T-helper 17 cell (primary cell): Measurements from ENCODE around the gene CSNK2B. TPM values are rescaled to one million over a fixed set of nuclear protein-coding genes. Genes with fewer than 3 reads are reported as not detected.

ENCODE experiments used
- total RNA-seq, 4 donors: library from RNA in 2 of 4; stranded (reverse) in 2 of 4; gene quantifications; one replicate each; pipeline ENCODE4 v1.2.3 and lab custom pipeline; 2022 to 2026

CSNK2B gene
- total RNA-seq, 2 donors from 2014 or later, result 104 to 107 TPM

Other genes with a start within 250 kb of the CSNK2B start
- 10 to 100 TPM; 16.5 to 17.6 TPM for gene MICB, start 167.9 kb upstream of the CSNK2B start, total RNA-seq
- gene MCCD1, start 137.1 kb upstream of the CSNK2B start, total RNA-seq, result not detected
- gene DDX39B, start 124.1 kb upstream of the CSNK2B start, total RNA-seq, result 100 to 1,000 TPM; 496 to 507 TPM
- 1 to 10 TPM; 1.4 to 2.0 TPM for gene ATP6V1G2, start 119.5 kb upstream of the CSNK2B start, total RNA-seq
- 1 to 10 TPM; 5.5 to 6.4 TPM for gene NFKBIL1, start 118.5 kb upstream of the CSNK2B start, total RNA-seq
- 10 to 100 TPM; 19.9 to 26.0 TPM for gene LTA, start 93.8 kb upstream of the CSNK2B start, total RNA-seq
- 10 to 100 TPM; 28.9 to 33.6 TPM for gene TNF, start 90.5 kb upstream of the CSNK2B start, total RNA-seq
- gene LTB, start 83.7 kb upstream of the CSNK2B start, total RNA-seq, result 100 to 1,000 TPM; 791 to 891 TPM
- gene LST1, start 79.8 kb upstream of the CSNK2B start, total RNA-seq, result 10 to 100 TPM; 30.6 to 42.6 TPM
- gene NCR3, start 73.1 kb upstream of the CSNK2B start, total RNA-seq, result 1 to 10 TPM; 5.7 to 8.2 TPM
- 10 to 100 TPM in 1 of 2 donors, 1 to 10 TPM in 1; 8.1 to 13.2 TPM for gene AIF1, start 50.8 kb upstream of the CSNK2B start, total RNA-seq
- gene PRRC2A, start 45.4 kb upstream of the CSNK2B start, total RNA-seq, result 100 to 1,000 TPM; 210 to 213 TPM
- gene BAG6, start 13.4 kb upstream of the CSNK2B start, total RNA-seq, result 100 to 1,000 TPM; 229 to 233 TPM
- gene APOM, start 10.2 kb upstream of the CSNK2B start, total RNA-seq, result 1 to 10 TPM; 2.9 to 4.0 TPM
- gene C6orf47, start 5.3 kb upstream of the CSNK2B start, total RNA-seq, result 10 to 100 TPM; 13.3 to 16.9 TPM
- gene GPANK1, start 1.1 kb upstream of the CSNK2B start, total RNA-seq, result 10 to 100 TPM in 1 of 2 donors, 1 to 10 TPM in 1; 9.2 to 11.9 TPM
- 10 to 100 TPM; 27.6 to 32.7 TPM for gene LY6G5B, start 3.9 kb downstream of the CSNK2B start, total RNA-seq
- gene LY6G5C, start 15.0 kb downstream of the CSNK2B start, total RNA-seq, result 1 to 10 TPM; 3.8 to 4.6 TPM
- 10 to 100 TPM; 57.8 to 75.1 TPM for gene ABHD16A, start 37.2 kb downstream of the CSNK2B start, total RNA-seq
- 10 to 100 TPM in 1 of 2 donors, 1 to 10 TPM in 1; 1.6 to 29.1 TPM for gene LY6G6F, start 40.8 kb downstream of the CSNK2B start, total RNA-seq
- gene LY6G6D, start 49.3 kb downstream of the CSNK2B start, total RNA-seq, result not detected
- gene LY6G6C, start 55.7 kb downstream of the CSNK2B start, total RNA-seq, result not detected
- gene MPIG6B, start 57.3 kb downstream of the CSNK2B start, total RNA-seq, result 100 to 1,000 TPM in 1 of 2 donors, 1 to 10 TPM in 1; 3.4 to 129 TPM
- gene DDAH2, start 63.2 kb downstream of the CSNK2B start, total RNA-seq, result 1 to 10 TPM; 4.7 to 7.3 TPM
- gene CLIC1, start 70.5 kb downstream of the CSNK2B start, total RNA-seq, result 100 to 1,000 TPM; 145 to 152 TPM
- gene MSH5, start 73.9 kb downstream of the CSNK2B start, total RNA-seq, result 10 to 100 TPM; 12.9 to 18.3 TPM
- 1 to 10 TPM; 3.6 to 4.2 TPM for gene SAPCD1, start 96.6 kb downstream of the CSNK2B start, total RNA-seq
- gene VWA7, start 111.2 kb downstream of the CSNK2B start, total RNA-seq, result 1 to 10 TPM; 2.8 to 2.9 TPM
- 10 to 100 TPM; 58.0 to 73.7 TPM for gene VARS1, start 129.7 kb downstream of the CSNK2B start, total RNA-seq
- 10 to 100 TPM; 20.9 to 22.5 TPM for gene LSM2, start 140.9 kb downstream of the CSNK2B start, total RNA-seq
- gene HSPA1L, start 149.2 kb downstream of the CSNK2B start, total RNA-seq, result 1 to 10 TPM; 3.4 to 3.5 TPM
- gene HSPA1A, start 149.5 kb downstream of the CSNK2B start, total RNA-seq, result 10 to 100 TPM; 15.1 to 20.2 TPM
- gene HSPA1B, start 161.7 kb downstream of the CSNK2B start, total RNA-seq, result 10 to 100 TPM; 18.0 to 20.5 TPM
- gene NEU1, start 196.7 kb downstream of the CSNK2B start, total RNA-seq, result 10 to 100 TPM; 27.1 to 29.6 TPM
- under 1 TPM; 0.10 to 0.13 TPM for gene SLC44A4, start 212.9 kb downstream of the CSNK2B start, total RNA-seq
- 10 to 100 TPM; 40.4 to 46.2 TPM for gene EHMT2, start 231.6 kb downstream of the CSNK2B start, total RNA-seq
- under 1 TPM; 0.50 to 0.96 TPM for gene ZBTB12, start 236.0 kb downstream of the CSNK2B start, total RNA-seq